Gastroesophageal sphincter (tissue), 4 donors: Measurements from ENCODE around the gene RNF227. TPM values are rescaled to one million over a fixed set of nuclear protein-coding genes. Genes with fewer than 3 reads are reported as not detected.

Source experiments
- ATAC-seq: fragments of 150-250 bp; one replicate; pipeline ENCODE4 v1.9.1; 2016; ENCODE audit warnings: mild to moderate bottlenecking, moderate library complexity
- H3K27ac ChIP-seq, 4 donors: fragments of 200-600 bp; sonication (generic) in 3 of 4; 1 replicate in 3 of 4; 2 replicates in 1 of 4; pipeline ENCODE4 v1.5.1; 2016 to 2019
- H3K27me3 ChIP-seq: fragments of 200-600 bp; sonication (generic); one replicate; pipeline ENCODE4 v1.5.1; 2019
- H3K36me3 ChIP-seq, 2 donors: fragments of 200-600 bp; sonication (generic); one replicate each; pipeline ENCODE4 v1.5.1; 2019; ENCODE audit warnings: control low read depth in 1 of 2
- H3K4me1 ChIP-seq, 3 donors: fragments of 200-600 bp; sonication (generic); 1 replicate in 2 of 3; 2 replicates in 1 of 3; pipeline ENCODE4 v1.5.1; 2016 to 2019; ENCODE audit warnings: control low read depth in 2 of 3
- H3K4me3 ChIP-seq, 2 donors: fragments of 200-600 bp; sonication (generic); one replicate each; pipeline ENCODE4 v1.5.1; 2019; ENCODE audit warnings: mild to moderate bottlenecking in 1 of 2, moderate library complexity in 1 of 2
- H3K9me3 ChIP-seq, 3 donors: fragments of 200-600 bp; sonication (generic); one replicate each; pipeline ENCODE4 v1.5.1; 2017 to 2019; ENCODE audit warnings: control low read depth in 2 of 3
- CTCF ChIP-seq, 4 experiments: fragments of 200-600 bp in 2 of 4; fragments of 450-650 bp in 2 of 4; sonication (generic) in 1 of 4; IDR thresholded peaks; one replicate each; pipeline ENCODE4 v1.5.1; 2017 to 2019; ENCODE audit warnings: antibody characterized with exemption in 4 of 4, mild to moderate bottlenecking in 2 of 4, moderate library complexity in 2 of 4
- EP300 ChIP-seq: sonication (generic); formaldehyde crosslinking; IDR thresholded peaks from one replicate; pipeline ENCODE4 v1.6.1; 2017; ENCODE audit warnings: antibody characterized with exemption, mild to moderate bottlenecking
- POLR2A ChIP-seq, 2 donors: fragments of 450-650 bp; IDR thresholded peaks; one replicate each; pipeline ENCODE4 v1.6.1; 2017; ENCODE audit warnings: antibody characterized with exemption in 2 of 2, mild to moderate bottlenecking in 2 of 2, moderate library complexity in 1 of 2
- POLR2AphosphoS5 ChIP-seq: sonication (generic); formaldehyde crosslinking; IDR thresholded peaks from one replicate; pipeline ENCODE4 v1.6.1; 2017; ENCODE audit warnings: antibody characterized with exemption
- WGBS, 2 donors: methylation state at CpG; one replicate each; pipeline ENCODE4 v1.1.5; 2018; ENCODE audit warnings: low coverage in 1 of 2; 5-methylcytosine and 5-hydroxymethylcytosine counted together
- total RNA-seq, 4 donors: library from RNA; depleted of rRNA; stranded (reverse); fragments of >200 nt; gene quantifications; one replicate each; pipeline ENCODE4 v1.1.0, GENCODE V29; 2016

The RNF227 gene
- total RNA-seq, 4 donors from 2014 or later, result 1.6 to 5.4 (median 2.1) TPM

GRCh38 chr17:7922269-7922844 is 6.3 kb upstream of the RNF227 start:
- Histone ChIP-seq H3K36me3 (no peaks in the 10 kb centered on the region), H3K4me3 (peak overlapping the region; percentile 27 to 54), H3K27ac (peak overlapping the region in 3 of 4 donors; percentile 38 to 72 (median 40)), H3K27me3 (no peaks in the 10 kb centered on the region), H3K9me3 (no peaks in the 10 kb centered on the region), H3K4me1 (peaks cover 0 to 18% (median 6%) of the 10 kb centered on the region in 3 donors)
- WGBS, 2 donors, result 45 to 49% methylated on average over 8 to 10 of the region's 16 CpGs
- no peak for TF ChIP-seq POLR2AphosphoS5
- no peak for TF ChIP-seq EP300
- no peak for TF ChIP-seq CTCF (IDR thresholded peaks at IDR 0.05)
- TF ChIP-seq POLR2A (IDR thresholded peaks at IDR 0.05), result no peak
- ATAC-seq, result peak; percentile 11

- H3K4me1 ChIP-seq, result peaks cover 0 to 30% (median 16%) of the 10 kb centered on the region in 3 donors
- H3K27ac ChIP-seq, result peak overlapping the region in 3 of 4 donors; percentile 93 to 99 (median 97)
- no peaks in the 10 kb centered on the region for H3K27me3 ChIP-seq
- H3K4me3 ChIP-seq, result peak overlapping the region in 1 of 2 donors; percentile 68
- WGBS, 2 donors, result no CpG with 5 or more reads among the region's 2 CpGs
- no peaks in the 10 kb centered on the region for H3K9me3 ChIP-seq
- TF ChIP-seq CTCF (IDR thresholded peaks at IDR 0.05) (no peak), POLR2AphosphoS5 (no peak), POLR2A (IDR thresholded peaks at IDR 0.05) (no peak), EP300 (no peak)
- ATAC-seq, result no peak
- H3K36me3 ChIP-seq, result peaks cover 0 to 7% of the 10 kb centered on the region in 2 donors
Observed at GRCh38 chr17:7916808-7917207, 719 bp upstream of the RNF227 start.

GRCh38 chr17:7916385-7916682 is 245 bp upstream of the RNF227 start:
- Histone ChIP-seq H3K4me1 (peaks cover 0 to 30% (median 16%) of the 10 kb centered on the region in 3 donors), H3K36me3 (peaks cover 0 to 12% of the 10 kb centered on the region in 2 donors), H3K4me3 (peak overlapping the region; percentile 58 to 68), H3K9me3 (no peaks in the 10 kb centered on the region), H3K27me3 (no peaks in the 10 kb centered on the region), H3K27ac (peak overlapping the region; percentile 88 to 99 (median 95))
- WGBS, 2 donors, result 56 to 92% methylated on average over 2 to 9 of the region's 15 CpGs
- TF ChIP-seq EP300 (no peak), POLR2A (IDR thresholded peaks at IDR 0.05) (no peak), CTCF (IDR thresholded peaks at IDR 0.05) (no peak), POLR2AphosphoS5 (no peak)
- ATAC-seq, result no peak

GRCh38 chr17:7915179-7915610 is 894 bp downstream of the RNF227 start:
- peaks cover 0 to 30% (median 16%) of the 10 kb centered on the region in 3 donors for H3K4me1 ChIP-seq
- no peaks in the 10 kb centered on the region for H3K9me3 ChIP-seq
- peak; percentile 48 for ATAC-seq
- TF ChIP-seq POLR2AphosphoS5, result peak; percentile 23
- no peak for TF ChIP-seq CTCF (IDR thresholded peaks at IDR 0.05)
- TF ChIP-seq POLR2A (IDR thresholded peaks at IDR 0.05), result no peak
- no peak for TF ChIP-seq EP300
- WGBS, 2 donors, result 0 to 3% methylated on average over 3 to 5 of the region's 15 CpGs
- H3K27me3 ChIP-seq, result no peaks in the 10 kb centered on the region
- H3K36me3 ChIP-seq, result peaks cover 0 to 24% of the 10 kb centered on the region in 2 donors
- H3K27ac ChIP-seq, result peak overlapping the region; percentile 83 to 99 (median 95)
- H3K4me3 ChIP-seq, result peak overlapping the region; percentile 58 to 68

GRCh38 chr17:7912927-7913524 is 3.1 kb downstream of the RNF227 start:
- no peak for ATAC-seq
- H3K4me3 ChIP-seq, result no peak overlapping the region

More at GRCh38 chr17:7912927-7913524, 3.1 kb downstream of the RNF227 start:
- WGBS, 2 donors, result 0 to 41% methylated on average over 1 to 3 of the region's 3 CpGs
- no peak for TF ChIP-seq POLR2A (IDR thresholded peaks at IDR 0.05)
- TF ChIP-seq POLR2AphosphoS5, result no peak
- no peak for TF ChIP-seq EP300
- TF ChIP-seq CTCF (IDR thresholded peaks at IDR 0.05), result peak in 3 of 4 experiments; percentile 65 to 74 (median 69)
- Histone ChIP-seq H3K27me3 (no peaks in the 10 kb centered on the region), H3K36me3 (peaks cover 0 to 45% of the 10 kb centered on the region in 2 donors), H3K9me3 (no peaks in the 10 kb centered on the region), H3K4me1 (peaks cover 0 to 30% (median 16%) of the 10 kb centered on the region in 3 donors), H3K27ac (peak overlapping the region in 1 of 4 donors; percentile 26)
